CD4-positive, alpha-beta T cell treated with Interferon alpha-2 for 1 hour (primary cell): ENCODE results near the gene PCDH12.

ENCODE experiments used
- DNase-seq, 2 donors: peaks; one replicate each; pipeline ENCODE4 v3.0.0-alpha.2; 2020 to 2022

The PCDH12 gene

DNA sequence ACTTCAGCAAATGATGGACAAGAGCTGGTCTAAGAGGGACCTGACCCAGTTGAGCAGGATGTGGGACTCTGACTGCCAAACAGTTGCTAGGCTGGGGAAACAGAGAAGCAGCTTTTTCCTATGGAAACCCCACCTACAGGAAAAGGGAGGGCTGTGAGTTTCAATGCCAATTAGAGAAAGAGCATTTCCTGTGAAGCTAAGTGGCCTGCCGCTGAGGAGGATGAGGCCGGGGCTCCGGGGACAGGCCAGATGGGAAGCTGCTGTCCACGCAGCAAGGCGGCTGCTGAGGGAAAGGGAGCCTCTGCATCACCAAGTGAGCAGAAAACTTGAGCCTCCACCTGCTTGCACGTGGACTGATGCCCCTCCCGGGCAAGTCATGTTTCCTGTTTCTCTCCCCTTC lies at the start of gene PCDH12:
PCDH12 (minus strand) TSS at position 90 of the 400 bp plus-strand sequence. CDS start 351 bp downstream, outside the sequence.
- DNase-seq, result peak in 1 of 2 donors; percentile 16

DNA sequence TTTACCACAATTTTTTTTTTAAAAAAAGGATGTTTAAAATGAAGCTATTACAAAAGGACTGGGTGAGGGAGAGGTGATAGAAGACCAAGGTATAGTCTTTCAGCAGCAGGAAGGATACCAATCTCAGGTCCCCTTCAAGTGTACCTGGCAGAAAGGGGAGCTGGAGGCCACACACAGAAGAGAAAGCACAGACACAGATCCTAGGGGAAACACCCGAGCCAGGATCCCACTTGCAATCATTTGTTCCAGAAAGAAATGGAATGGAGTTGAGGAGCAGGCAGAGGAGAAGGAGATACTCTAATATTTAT lies 49.2 kb upstream of the PCDH12 start:
- DNase-seq, result no peak

DNA sequence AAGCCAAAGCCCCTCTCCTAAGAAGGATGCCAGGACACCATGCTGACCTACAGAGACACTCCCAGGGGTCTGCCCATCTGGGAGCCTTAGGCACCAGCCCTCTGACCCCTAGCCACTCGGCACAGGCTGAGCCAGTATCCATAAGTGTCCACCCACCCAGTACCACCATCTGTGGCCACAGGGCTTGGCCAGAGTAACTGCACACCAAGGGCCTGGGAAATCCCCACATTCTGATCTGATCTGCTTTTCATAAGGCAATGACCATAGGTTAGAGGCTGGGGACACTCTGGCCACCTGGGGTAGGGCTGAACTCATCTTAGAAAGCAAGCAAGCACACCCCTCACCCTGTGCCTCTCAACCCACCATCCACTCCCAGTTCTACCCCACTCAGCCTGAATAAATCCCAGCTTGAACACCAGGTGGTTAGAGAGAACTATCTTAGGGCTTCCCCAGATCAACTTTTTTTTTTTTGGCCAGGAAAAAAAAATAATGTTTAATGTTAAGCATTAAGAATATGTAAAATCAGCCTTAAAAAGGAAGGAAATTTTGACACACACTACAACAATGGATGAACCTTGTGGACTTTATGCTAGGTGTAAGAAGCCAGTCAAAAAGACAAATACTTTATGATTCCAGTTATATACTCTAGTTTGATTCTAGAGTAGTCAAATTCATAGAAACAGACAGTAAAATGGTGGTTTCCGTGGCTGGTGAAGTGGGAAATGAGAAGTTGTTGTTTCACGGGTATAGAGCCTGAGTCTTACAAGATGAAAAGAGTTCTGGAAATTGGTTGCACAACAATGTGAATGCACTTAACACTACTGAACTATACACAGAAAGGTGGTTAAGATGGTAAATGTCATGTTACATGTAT lies 48.6 kb upstream of the PCDH12 start:
- peak; percentile 39 to 48 for DNase-seq

DNA sequence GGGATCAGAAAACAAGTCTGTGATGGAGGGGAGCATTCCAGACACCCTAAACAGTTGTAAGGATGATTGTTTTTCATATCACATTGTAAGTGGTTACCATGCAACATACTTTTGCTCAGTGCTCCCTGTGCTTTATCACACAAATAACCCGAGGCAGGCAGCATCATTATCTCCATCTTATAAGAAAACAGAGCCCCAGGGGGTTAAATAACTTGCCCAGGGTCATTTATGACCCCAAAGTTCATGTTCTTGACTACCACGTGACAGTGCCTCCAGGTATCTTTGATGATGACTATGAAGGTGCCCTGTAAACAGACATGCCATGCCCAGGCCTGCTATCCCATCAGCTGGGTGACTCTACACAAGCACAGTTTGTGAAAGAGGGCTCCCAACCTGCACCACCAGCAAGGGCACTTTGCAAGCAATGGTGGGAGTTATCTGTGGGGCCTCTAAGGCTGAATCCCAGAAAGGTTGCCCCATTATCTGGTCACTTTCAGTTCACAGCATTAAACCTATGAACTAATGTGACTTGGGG lies 45.3 kb upstream of the PCDH12 start:
- DNase-seq, result no peak

DNA sequence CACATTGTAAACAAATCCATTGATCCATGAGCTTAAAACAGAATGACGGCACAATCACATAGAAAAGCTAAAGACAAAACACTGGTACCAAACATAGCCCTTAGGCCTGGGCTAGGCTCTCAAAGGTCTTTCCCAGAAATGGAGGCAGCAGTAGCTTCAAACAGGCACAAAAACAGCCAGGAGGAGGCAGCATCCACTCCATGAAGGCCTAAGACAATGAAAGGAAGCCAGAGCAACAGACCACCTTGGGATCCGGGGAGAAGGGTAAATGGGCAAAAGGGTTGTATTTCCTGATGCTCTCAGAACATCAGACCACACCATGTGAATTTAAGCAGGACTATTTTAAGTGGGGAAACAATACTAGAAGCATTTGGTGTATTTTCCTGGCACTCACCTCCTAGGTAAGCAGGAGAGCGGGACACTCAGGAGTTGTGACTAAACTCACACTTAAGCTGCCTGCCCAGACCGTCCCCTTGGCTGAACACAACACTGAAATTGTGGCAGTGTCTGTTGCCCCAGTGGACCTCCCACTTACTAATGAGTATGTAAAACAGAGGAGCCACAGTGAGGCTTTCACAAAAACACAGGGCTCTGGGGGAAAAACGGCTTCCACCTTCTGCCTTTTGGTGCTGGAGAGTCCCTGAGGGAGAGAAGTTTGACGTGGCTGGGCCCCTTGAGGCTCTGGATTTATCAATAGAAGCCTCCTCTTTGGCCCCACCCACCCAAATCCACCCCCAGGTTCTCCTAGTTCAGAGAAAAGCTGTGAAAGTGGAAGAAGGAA lies 42.9 kb upstream of the PCDH12 start:
- DNase-seq, result peak in 1 of 2 donors; percentile 35

DNA sequence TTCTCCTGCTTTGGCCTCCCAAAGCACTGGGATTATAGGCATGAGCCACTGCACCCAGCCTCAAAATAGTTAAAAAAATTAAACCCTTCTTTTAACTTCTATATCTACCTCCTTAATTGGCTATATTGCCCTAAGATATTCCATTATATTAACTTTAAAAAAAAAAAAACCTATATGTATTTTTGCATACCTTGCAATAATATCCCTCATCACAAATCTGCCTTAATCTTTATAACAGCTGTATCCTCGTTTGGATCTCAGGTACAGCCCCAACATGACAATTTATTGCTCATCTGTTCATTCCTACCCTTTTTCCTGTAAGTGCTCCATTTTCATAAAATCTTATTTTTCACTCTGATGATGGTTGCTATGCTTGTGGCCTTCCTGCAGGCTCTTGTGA lies 42.2 kb upstream of the PCDH12 start:
- DNase-seq, result no peak

DNA sequence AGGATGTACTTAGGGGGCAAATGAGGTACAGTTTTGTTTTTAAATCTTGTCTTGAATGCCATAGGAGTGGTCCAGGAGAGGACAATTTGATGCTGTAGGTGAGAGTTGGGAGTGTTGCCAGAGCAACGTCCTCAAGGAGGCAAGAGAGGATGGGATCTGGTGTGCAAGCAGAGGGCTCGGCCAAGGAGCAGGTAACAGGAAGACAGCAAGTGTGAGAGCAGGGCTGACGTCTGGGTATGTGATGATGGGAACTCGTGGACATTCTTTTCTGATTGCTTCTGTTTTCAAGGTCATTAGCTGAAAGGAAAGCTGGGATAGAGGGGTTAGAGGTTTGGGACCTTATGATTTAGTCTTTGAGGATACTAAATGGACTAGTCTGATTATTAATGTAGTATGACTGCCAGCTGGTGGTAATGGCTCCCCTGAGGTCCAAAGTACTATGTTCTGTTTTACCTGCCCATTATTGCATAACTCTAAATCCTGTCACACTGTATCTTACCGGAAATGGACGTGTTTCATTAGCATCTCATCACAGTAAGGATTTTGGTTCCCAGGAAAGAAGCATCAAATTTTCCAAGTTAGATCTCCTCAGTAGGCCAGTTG lies 39.5 kb upstream of the PCDH12 start:
- DNase-seq, result no peak

DNA sequence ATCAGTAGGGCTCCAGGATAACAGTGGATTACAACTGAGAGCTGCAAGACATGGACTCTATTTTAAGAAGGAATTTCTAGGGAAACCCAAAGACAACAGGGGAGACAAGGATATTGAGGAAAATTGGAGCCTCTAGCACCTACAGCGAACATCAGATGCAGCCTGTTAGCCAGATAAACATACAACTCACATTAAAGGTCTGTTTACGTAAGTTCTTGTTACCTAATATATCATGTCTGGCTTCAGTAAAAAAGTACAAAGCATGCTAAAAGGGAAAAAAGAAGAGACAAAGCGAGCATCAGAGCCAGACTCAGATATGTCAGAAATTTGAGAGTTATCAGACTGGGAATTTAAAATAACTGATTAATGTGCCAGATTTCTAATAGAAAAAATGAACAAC lies 37.7 kb upstream of the PCDH12 start:
- no peak for DNase-seq

DNA sequence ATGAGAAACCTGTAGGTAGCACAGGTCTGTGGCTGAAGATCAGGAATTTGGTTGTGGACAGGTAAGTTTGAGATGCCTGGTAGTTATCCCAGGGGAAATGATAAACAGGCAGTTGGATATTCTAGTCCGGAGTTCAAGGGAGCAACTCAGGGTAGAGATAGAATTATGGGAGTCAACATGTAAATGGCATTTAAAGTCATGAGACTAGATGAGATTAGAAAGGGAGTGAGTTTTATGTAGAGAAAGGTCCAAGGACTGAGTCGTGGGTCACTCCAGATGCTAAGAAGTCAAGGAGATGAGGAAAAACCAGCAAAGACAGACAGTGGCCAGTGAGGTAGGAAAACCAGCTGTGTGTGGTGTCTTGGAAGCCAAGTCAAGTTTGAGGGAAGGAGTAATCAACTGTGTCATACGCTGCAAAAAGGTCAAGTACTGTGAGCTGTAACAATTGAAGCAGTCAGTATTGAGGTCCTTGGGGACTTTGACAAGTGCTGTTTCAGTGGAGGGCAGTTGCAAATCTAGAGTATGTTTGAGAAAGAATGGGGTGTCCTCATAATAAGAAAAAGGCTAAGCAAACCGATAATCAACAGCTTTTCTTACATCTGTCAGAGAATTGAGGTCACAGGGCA lies 36.6 kb upstream of the PCDH12 start:
- no peak for DNase-seq

DNA sequence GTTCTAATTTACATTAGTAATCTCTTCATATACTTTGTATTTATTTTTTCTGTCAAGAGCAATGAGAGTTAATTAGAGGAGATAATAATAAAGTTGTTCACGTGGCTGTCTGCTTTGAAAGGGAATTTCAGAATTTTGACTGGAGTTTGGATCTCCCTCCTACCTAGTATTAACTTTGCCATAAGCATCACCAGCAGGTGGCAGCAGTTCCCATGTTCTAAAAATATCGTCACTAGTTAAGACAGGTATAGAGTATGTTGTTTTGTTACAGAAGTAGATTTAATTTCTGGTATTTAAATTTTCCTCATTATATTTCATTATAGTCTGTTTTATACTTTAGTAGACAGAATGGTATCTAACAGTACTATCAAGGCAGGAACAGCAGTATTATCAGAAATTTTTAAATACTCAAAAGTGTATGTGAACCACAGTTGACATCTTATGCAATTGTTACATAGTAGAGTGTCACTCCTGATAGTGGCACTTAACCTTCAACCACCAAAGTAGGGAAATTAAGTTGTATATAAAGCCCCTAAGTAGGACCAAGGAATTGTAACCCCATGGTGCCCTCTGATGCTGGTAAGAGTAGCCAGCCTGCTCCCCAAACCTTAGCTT lies 34.5 kb upstream of the PCDH12 start:
- peak; percentile 69 to 80 for DNase-seq

DNA sequence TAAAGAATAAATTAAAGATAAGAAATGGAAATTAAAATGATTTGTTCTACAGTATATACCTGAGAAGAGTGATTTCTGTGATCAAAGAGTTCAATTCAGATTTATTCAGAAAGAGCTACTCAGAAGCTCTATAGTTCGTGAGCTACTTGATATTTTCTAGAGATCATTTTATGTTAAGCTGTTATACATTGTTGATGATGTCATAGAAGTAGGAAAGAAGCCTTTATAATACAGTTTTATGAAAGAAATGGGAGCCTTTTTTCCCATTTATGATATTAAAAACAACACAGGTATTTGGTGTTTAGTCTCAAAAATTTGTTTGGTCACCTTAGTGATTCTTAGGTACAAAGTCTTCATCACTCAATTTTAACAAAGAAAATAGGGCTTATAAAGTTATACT lies 31.7 kb upstream of the PCDH12 start:
- DNase-seq, result no peak

DNA sequence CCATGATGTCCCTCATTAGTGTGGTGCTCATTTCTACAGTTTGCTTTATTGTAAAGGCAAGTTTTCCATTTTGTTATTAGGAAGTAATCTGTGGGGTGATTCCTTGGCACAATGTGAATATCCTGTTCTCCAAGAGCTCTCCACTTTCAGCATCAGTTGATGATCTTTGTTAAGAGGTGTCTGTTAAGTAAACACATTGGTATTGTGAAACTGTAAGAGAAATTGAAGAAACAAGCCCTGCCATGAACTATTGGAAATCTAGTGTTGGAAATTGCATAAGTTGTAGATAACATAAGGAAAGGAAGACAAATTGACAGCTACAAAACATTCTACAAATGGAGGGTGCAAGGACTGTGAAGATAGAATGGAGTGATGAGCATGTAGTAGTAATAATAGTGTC lies 28.1 kb upstream of the PCDH12 start:
- no peak for DNase-seq

DNA sequence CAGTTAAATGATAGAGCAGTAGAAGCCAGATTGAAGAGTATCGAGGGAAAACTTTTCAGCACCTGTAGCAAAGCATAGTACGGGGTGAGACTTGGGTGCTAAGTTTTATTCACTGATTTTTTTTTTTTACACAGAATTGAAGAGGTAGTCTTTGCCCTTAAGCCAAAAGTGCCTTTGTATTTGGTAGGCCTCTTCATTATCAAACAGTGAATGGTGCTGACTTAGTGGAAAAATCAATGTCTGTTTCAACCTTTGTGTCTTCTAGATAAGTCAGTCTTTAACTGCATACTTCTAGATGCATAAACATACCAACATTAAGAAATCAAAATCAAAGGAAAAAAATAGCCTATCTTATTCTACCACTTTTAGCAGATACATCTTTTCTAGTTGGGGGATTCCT lies 24.6 kb upstream of the PCDH12 start:
- no peak for DNase-seq

DNA sequence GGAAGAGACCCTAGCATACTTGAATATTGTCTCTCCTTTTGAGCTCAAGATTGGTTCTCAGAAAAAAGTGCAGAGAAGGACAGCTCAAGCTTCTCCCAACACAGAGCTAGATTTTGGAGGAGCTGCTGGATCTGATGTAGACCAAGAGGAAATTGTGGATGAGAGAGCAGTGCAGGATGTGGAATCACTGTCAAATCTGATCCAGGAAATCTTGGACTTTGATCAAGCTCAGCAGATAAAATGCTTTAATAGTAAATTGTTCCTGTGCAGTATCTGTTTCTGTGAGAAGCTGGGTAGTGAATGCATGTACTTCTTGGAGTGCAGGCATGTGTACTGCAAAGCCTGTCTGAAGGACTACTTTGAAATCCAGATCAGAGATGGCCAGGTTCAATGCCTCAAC lies 20.4 kb upstream of the PCDH12 start:
- DNase-seq, result no peak

DNA sequence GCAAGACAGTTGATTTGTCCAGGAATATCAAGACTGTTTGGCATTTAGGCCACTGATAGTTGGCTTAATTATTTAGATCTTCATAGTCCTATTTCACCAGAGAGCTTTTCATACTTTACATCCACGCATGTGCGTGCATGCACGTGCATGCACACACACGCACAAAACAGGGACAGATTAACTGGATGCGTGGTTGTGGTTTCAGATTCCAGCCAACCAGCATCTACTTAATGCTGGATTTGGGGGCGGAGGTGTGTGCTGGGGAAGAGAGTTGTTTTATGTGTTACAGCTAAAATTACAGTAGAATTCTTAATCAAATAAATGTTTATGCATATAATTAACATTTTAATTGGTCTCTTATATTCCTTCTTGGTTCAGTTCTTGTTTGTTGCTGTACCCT lies 18.2 kb upstream of the PCDH12 start:
- no peak for DNase-seq

DNA sequence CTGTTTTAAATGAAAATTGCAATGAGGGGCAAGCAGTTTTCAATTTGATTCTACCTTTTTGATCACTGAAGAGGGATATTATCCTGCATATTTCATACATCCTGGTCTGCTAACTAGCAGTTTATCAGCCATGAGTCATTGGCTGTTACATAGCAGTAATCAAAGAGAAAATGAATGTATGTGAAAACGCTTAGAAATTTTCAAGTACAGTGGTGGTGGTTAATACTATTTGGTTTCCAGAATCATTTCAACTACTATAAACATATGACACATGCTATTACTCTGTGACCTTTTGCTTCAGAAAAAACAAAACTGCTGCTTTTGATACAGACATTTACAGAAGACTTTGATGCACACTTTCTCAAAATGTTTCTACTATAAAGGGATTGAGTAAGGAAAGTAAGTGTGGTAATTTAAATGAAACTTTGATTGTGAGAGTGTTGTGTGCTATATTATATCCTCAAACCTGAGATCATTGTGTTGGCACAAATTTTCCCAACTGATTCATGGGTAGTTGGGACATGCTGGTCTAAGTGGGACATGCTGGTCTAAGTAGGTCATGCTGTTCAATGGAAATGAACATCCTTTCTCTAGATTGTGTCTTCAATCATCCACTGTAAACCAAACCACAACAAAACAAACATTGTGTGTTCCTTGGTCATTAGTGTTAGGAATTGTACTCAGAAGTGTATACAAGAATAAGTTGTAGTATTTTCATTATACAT lies 16.0 kb upstream of the PCDH12 start:
- DNase-seq, result no peak

DNA sequence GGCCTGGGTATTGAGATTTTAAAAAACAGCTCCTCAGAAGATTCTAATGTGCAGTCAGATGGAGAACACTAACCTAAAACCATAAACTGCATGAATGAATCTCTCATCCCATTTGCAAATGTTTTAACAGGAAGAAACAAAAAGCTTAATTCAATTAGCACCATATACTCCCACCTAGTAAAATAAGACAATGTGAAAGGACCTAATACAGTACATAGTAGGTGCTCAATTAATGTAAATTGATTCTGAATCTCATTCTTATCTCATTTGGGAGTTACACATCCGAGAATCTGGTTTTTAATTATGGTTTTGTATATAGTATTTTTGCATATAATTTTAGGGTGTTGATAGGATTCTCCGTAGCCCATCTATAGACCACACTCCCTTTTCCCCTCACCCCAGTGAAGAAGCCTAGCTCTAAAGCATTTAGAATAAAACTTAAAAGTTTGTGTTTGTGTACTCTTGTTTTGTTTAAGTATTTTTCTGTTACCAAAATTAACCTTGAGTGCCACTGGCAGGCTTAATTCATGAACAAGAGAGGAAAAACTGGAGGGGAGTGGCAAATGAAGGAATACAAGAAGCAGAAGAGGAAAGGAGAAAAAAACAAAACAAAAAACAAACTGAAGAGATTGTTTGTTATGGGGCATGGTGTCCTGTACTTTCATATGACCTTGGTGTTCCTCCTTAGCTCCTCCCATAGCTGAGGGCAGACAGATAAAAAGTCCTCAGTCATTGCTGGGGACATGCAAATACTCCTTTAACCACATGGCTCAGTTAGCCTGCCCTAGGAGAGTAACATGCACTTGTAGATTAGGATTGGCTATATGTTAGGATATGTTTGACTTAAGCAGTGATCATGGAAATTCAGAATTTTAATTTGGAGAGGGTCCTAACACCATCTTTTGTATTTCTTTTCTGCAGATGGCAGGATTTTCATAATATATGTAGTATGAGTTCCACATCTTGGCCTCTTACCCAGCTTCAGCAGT lies 12.1 kb upstream of the PCDH12 start:
- DNase-seq, result peak in 1 of 2 donors; percentile 32

DNA sequence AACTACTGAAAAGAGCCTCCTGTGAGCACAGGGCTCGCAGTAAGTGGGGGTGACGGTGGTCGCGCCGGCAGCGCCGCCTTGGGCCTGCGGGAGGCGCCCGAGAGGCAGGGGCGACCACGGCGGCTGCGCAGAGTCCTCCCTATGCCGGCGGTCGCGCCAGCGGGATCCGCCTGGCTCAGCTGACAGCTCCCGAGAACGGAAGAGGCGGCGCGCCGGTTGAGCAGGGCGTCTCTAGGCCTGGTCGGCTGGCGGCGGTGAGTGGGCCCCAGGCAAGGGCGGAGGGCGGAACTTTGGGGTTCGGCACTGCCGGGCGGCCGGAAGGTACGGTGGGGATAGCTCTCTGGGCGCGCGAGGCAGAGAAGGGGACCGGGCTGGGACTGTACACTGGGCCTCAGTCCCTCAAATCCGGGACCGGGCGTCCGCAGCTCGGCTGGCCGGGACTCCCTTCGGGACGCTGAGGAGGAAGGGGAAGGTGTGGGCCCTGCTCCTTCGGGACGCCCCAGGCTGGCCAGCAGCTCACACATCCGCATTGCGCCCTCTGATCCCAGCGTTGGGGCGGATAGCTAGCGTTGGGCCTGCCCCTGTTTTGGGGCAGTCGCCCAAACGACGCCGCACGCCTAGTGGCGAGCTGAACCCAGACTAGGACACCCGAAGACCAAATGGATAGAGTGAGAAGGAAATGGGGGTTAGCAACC lies 11.1 kb upstream of the PCDH12 start, which contains the start of gene RNF14:
RNF14 (plus strand) TSS at position 192 of the 695 bp plus-strand sequence. CDS start 4,484 bp downstream, outside the sequence.
- DNase-seq, result peak; percentile 92 to 95

DNA sequence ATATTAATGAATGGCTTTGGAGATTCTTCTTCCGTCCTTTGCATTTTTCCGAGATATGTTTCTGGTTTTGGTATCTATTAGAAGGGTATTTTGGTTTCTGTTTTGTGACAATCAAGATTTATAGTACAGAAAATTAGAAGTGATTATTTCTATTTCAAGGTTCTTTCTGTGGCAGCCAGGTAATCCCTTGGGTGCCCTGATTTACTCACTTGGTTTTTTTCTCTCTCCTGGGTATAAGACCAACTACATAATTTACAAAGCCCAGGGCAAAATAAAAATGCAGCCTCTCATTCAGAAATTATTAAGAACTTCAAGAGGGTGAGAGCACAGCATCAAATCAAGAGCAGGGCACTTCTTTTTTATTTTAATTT lies 8.9 kb upstream of the PCDH12 start:
- DNase-seq, result no peak
